BJ (cell line): ENCODE measurements around the gene CD93. TPM values are rescaled to one million over a fixed set of nuclear protein-coding genes. Genes with fewer than 3 reads are reported as not detected.

ENCODE experiments used
- CTCF ChIA-PET: fragments of 350-600 bp; formaldehyde crosslinking; extraction: SDS; loops from one replicate; lab custom pipeline; 2021; ENCODE audit warnings: antibody characterized with exemption, inconsistent platforms; lab: Yijun Ruan, JAX
- POLR2A ChIA-PET: fragments of 300-600 bp; sonication (Branson Sonifier 250); formaldehyde crosslinking; extraction: SDS; loops from one replicate; lab custom pipeline; 2021; ENCODE audit warnings: antibody characterized with exemption; lab: Charles Lee
- DNase-seq: peaks from one replicate; pipeline ENCODE4 v3.0.0-alpha.2; 2011; ENCODE audit warnings: low read depth
- H3K27me3 ChIP-seq: 2 replicates; pipeline ENCODE4 v1.6.0; 2011; ENCODE audit warnings: low read length; ENCODE audit not compliant: control insufficient read depth, insufficient read depth
- H3K36me3 ChIP-seq: 2 replicates; pipeline ENCODE4 v1.5.1; 2011; ENCODE audit warnings: low read length; ENCODE audit not compliant: control insufficient read depth, insufficient read depth
- H3K4me3 ChIP-seq: 2 replicates; pipeline ENCODE4 v1.5.1; 2011; ENCODE audit warnings: low read depth, mild to moderate bottlenecking, control low read depth, low read length
- polyA plus RNA-seq: library from polyadenylated mRNA; depleted of rRNA; stranded (reverse); fragments of >200 nt; gene quantifications from 2 replicates; pipeline ENCODE4 v1.2.3, GENCODE V29; 2011
- TF ChIP-seq, protein P1 (sequence below): IDR thresholded peaks from 2 replicates; pipeline ENCODE4 v1.5.1; 2011; ENCODE audit warnings: low read depth, mild to moderate bottlenecking, control low read depth, inconsistent platforms, low read length, moderate library complexity; ENCODE audit not compliant: insufficient read depth

Gene CD93
- polyA plus RNA-seq, 1 experiment = not detected

- Histone ChIP-seq H3K4me3 (no peak overlapping the region), H3K27me3 (no peaks in the 10 kb centered on the region; the same call in 1 of the 2 replicates), H3K36me3 (no peaks in the 10 kb centered on the region)
- CTCF ChIA-PET = no interaction called here
- POLR2A ChIA-PET = no interaction called here
- DNase-seq = no peak
- TF ChIP-seq, protein P1, sequence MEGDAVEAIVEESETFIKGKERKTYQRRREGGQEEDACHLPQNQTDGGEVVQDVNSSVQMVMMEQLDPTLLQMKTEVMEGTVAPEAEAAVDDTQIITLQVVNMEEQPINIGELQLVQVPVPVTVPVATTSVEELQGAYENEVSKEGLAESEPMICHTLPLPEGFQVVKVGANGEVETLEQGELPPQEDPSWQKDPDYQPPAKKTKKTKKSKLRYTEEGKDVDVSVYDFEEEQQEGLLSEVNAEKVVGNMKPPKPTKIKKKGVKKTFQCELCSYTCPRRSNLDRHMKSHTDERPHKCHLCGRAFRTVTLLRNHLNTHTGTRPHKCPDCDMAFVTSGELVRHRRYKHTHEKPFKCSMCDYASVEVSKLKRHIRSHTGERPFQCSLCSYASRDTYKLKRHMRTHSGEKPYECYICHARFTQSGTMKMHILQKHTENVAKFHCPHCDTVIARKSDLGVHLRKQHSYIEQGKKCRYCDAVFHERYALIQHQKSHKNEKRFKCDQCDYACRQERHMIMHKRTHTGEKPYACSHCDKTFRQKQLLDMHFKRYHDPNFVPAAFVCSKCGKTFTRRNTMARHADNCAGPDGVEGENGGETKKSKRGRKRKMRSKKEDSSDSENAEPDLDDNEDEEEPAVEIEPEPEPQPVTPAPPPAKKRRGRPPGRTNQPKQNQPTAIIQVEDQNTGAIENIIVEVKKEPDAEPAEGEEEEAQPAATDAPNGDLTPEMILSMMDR = no peak
Measured at GRCh38 chr20:23069108-23069507, 17.0 kb downstream of the CD93 start.

- Histone ChIP-seq H3K27me3 (no peaks in the 10 kb centered on the region; the same call in 1 of the 2 replicates), H3K4me3 (no peak overlapping the region), H3K36me3 (no peaks in the 10 kb centered on the region)
- ChIA-PET POLR2A (no interaction called here), CTCF (no interaction called here)
- no peak for DNase-seq
- TF ChIP-seq, protein P1 = no peak
Measured at GRCh38 chr20:23068283-23068682, 17.8 kb downstream of the CD93 start.

DNA sequence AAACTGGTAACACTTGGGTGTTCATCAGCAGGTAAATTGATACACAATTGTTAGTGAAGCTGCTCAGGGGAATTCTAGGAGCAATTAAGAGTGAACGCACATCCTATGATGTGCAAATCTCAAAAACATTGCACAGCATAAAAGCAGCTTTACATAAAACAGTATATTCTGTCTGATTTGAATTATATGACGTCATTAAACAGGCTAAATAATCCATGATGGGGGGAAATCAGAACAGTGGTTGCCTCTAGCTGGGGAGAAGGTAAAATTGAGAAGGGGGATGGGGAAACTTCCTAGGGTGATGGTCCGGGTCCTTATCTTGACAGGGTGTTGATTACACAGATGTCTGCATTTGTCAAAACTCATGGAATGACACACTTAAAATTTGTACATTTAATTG, 19.4 kb downstream of the CD93 start:
- TF ChIP-seq, protein P1 = no peak
- POLR2A ChIA-PET = no interaction called here
- Histone ChIP-seq H3K36me3 (no peaks in the 10 kb centered on the region), H3K27me3 (no peaks in the 10 kb centered on the region; the same call in 1 of the 2 replicates), H3K4me3 (no peak overlapping the region)
- DNase-seq = no peak
- CTCF ChIA-PET = no interaction called here

- no peak overlapping the region for H3K4me3 ChIP-seq
- no peaks in the 10 kb centered on the region; the same call in 1 of the 2 replicates for H3K27me3 ChIP-seq
- DNase-seq = no peak
- TF ChIP-seq, protein P1 = no peak
- no peaks in the 10 kb centered on the region for H3K36me3 ChIP-seq
- CTCF ChIA-PET = interaction anchor here (0.6 kb wide), 1 partner anchor 14 kb away, joined by 3 read pairs; no protein-coding TSS in a partner anchor
- POLR2A ChIA-PET = no interaction called here
Measured at GRCh38 chr20:23065266-23066201, 20.6 kb downstream of the CD93 start.

GRCh38 chr20:23063581-23063980, 22.5 kb downstream of the CD93 start:
- Histone ChIP-seq H3K36me3 (no peaks in the 10 kb centered on the region), H3K4me3 (no peak overlapping the region), H3K27me3 (no peaks in the 10 kb centered on the region; the same call in 1 of the 2 replicates)
- POLR2A ChIA-PET = no interaction called here
- TF ChIP-seq, protein P1 = no peak
- CTCF ChIA-PET = interaction anchor here (0.6 to 2.0 kb wide), 5 partner anchors 12 to 172 kb away, joined by 3 to 10 read pairs (median 3); partner anchors contain the start of gene CD93
- DNase-seq = no peak
